GM03348 (cell line): ENCODE results near the gene RSPH1.

Experiments
- DNase-seq: peaks from one replicate; pipeline ENCODE4 v3.0.0; 2012; ENCODE audit warnings: low spot score

The RSPH1 gene

DNA sequence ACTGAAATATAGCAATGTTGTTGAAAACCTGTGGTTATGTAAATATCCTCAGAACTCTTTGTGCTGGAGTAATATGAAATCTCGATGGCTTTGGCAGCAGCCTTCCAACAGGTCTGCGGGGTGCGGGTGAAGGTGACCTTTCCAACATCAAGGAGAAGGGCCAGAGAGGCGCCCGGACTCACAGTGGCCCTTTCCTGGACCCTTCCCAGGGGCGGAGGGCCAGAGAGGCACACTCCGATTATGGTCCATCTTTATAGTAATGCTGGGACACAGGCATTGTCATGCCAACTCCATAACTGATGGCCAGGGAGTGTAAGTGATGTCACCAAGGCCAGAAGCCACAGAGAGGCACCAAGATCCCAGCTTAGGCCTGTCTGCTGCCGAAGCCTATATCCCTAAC, 35.7 kb upstream of the RSPH1 start:
- DNase-seq: no peak

DNA sequence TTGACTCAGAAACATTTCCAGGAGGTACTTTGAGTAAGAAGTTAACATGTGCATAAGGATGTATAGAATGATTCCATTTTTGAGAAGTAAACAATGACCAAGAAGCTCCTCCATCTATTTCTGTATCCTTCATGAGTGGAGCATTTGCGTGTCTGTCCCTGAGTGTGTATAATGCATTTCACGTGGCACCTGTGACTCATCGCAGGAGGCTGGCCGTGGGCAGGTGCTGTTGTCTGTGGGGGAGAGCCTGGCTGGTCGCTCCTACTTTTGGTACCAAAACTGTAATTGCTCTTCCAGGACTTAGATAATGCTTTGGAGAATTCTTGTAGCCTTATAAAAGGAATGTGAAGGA, 34.1 kb upstream of the RSPH1 start:
- DNase-seq: no peak

DNA sequence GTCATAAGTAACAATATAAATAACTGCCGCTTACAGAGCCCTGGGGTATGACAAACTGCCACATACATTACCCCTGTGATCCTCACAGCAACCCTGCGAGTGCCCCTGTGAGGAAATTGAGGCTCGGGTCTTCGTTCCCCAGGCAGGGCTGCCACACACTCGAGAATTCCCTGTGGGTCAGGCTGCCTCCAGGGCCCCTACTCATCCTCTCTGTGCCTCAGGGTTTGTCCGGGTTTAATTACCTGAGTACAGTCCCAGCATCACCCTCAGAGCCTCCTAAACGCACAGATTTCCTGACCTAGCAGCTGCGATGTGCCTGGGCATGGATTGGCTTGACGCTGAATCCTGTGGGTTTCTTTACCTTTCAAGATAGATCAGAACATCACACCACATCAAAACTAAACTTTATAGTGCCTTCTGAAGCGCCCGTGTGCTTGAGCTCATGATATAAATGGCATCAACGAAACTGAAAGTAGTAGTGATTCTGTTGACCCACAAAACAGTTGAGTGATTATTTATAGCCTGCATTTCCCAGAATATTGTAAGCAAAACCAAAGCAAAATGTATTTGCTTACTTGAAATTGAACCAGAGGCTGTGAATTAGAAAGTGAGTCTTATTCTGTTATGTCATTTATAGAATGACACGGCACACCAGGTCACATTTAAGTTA, 31.6 kb upstream of the RSPH1 start:
- no peak for DNase-seq

DNA sequence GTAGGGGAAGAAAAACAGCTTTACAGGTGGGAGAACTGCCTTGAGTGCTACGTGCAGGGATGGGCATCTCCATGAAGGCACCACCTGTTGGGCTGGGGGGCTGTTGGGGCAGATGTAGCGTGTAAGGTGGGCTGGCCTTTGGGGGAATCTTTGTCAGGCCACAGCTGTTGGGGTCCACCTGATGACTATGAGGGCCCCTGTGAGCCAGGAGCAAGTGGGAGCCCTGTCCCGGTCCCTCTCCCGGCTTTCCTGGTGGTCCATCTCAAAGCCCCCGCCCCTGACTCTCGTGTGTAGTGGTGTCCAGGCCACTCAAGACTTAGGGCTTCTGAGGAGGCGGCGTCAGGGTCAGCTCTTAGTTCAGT, 31.1 kb upstream of the RSPH1 start:
- no peak for DNase-seq

DNA sequence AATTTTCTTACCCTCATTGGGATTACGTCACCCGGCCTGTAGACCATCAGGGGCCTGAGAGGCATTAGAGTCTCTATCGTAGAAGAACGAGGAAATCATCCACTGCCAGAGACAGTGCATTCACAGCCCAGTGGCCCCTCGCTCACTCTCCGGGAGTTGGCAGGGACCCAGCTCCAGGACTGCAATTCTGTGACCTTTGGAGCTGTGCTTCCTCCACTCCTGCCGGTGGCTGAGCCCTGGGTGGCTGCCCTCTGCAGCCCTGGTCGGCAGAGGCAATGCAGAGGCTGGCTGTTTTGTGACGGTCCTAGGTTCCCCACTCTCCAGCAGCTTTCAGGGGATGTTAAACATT, 30.3 kb upstream of the RSPH1 start:
- no peak for DNase-seq

DNA sequence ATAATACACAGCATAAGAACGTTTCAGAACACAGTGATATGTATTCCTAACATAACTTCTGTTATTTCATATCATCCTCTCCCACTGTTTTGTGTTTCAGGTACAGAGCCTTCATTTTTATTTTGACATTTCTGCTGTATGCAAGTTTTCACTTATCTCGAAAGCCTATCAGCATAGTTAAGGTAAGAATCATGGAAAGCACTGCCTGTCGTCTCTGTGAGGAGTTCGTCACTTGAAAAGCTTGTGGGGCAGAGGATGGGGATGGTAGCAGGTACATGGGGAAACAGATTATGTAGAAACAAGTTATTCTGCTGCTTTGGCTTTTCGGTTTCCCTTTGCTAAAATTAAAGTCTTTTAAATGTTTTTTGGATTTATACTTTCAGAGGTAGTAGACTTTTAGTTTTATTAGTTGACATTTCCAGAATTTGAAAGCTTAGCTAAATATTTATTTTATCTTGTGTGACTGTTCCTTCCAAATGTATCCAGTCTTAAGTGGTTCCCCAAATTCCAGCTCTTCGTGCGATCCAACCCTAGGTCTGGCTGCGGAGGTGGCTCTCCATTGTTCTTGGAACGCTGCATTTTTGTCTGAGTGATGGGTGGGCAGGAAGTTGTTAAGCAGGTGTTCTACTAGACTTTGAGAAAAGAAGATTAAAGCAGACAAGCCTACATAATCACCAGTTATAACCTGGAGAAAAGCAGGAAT, 29.8 kb upstream of the RSPH1 start:
- DNase-seq: no peak

DNA sequence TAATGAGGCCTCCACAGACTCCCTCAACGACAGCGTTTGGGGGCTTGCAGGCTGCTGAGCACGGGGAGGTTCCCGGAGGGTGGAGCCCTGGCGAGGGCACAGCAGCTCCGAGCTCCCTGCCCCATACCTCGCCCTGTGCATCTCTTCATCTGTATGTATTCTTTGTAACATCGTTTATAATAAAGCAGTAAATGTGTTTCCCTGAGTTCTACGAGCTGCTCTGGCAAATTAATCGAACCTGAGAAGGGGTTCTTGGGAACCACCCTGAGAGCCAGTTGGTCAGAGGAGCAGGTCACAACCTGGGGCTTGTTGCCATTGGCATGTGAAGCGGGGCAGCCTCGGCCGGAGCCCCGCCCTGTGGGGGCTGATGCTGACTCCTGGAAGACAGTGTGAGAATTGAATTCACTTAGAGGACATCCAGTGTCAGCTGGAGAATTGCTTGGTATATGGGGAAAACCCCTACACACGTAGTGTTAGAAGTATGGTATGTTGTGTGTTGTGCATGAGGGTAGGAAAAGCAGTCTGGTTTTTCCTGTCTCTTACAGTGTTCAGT, 29.1 kb upstream of the RSPH1 start:
- DNase-seq: no peak

DNA sequence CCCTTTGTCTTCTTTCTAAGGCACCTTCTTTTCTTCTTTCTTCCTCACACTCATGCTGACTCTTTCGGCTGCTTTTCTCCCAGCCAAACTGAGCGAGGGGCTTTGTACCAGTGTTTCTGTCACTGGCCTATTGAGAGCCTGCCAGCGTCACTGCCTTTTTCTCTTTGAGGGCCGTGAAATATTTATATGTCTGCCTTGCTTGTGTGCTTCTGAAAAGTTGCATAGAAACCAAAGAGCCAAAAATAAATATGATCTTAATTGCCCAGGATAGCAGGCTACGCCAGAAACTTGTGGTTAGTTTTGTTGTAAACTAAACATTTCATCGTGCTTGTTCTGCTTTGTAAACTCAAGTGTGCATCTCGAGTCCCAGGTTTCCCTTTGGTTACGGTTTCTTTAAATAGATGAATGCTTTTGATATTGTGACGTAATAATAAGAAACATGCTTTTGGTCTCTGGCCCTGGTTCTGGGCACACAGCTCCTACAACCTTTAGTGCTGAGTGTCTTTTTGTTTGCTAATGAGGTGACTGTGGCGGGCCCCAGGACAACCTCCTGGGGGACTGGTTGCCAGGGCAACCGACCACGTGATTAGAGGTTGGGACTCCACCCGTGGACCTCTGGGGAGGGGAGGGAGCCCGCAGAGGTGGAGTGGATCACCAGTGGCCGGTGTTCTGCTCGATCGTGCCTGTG, 28.5 kb upstream of the RSPH1 start:
- DNase-seq: no peak

DNA sequence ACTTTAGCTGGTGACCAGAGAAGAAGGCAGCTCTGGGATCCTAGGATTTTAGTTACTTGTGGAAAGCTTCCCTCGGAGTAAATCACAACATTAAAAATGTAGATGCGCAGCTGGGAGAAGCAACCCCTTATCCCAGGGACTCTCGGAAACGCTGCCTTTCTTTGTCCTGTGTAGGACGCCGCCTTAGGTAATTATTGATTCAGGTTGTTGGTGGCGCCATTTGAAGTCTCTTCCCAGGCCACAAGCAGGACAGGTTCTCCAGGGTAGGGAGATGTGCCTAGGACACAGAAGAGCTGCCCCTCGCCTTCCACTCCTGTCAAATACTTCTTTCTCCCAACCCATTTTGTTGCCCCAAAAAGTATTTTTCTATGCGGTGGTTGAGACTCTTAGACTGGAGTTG, 27.9 kb upstream of the RSPH1 start:
- no peak for DNase-seq

DNA sequence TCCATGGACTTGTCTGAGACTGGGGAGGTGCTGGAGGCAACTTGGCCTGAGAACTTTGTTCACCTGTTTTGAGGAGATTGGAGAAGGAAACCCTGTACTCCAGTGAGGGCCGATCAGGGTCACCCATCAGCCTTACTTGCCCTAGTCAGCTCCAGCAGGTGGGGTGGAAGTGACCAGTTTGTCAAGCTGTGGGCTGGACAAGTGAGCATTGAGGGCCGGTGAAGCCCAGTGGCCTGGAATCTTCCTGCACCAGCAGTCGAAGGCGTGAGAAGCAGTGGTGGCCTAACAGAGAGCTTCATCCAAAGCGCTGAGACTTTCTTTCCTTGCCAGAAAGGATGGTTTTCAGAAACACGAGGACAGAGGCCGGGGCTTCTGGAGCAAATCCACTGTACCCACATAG, 27.2 kb upstream of the RSPH1 start:
- DNase-seq: no peak

DNA sequence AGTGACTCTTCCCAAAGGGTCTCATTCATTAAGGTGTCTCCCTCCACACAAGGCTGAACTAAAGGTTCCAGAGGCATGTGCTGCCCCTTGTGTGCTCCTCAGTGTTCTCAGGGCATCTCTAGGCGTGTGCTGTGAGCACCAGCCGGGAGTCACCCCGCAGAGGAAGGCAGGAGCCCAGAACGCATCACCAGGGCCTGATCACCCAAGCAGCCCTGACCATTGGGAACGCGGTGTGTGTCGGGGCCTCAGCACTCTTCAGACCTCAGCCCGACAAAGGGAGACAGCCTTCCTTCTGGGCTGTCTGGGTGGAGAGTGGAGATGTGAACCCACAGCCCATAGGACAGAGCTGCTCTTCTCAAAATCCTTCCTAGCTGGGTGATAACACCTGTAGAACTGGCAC, 26.7 kb upstream of the RSPH1 start:
- DNase-seq: no peak

DNA sequence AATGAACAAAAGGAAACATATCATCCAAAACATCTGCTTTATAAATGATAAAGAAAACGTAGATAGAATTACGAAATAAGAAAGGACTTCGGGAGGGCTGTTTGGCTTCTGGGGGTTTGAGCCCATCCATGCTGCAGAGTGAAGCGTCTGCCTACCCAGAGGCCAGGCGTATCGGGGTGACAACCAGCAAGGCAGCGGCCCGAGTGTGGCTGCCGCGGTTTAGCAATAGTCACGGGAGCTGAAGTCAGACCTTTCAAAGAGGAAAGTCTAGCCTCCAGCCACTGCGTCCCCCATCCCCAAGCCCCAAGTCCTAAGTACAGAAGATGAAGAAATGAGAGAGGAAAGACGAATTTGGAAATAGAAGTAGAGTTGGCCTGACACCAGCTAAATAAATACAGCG, 26.2 kb upstream of the RSPH1 start:
- DNase-seq: no peak

DNA sequence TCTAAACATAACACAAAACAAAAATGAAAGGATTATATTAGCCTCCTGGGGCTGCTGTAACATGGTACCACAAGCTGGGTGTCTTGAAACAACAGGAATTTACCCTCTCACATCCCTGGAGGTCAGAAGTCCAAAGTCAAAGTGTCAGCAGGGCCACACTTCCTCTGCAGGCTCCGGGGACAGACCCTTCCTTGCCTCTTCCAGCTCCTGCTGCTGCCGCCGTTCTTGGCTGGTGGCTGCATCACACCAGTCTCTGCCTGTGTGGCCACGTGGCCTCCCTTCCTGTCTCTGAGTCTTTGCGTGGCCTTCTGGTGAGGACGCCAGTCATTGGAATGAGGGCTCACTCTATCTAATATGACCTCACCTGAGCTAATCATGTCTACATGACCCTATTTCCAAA, 25.8 kb upstream of the RSPH1 start:
- DNase-seq: no peak

DNA sequence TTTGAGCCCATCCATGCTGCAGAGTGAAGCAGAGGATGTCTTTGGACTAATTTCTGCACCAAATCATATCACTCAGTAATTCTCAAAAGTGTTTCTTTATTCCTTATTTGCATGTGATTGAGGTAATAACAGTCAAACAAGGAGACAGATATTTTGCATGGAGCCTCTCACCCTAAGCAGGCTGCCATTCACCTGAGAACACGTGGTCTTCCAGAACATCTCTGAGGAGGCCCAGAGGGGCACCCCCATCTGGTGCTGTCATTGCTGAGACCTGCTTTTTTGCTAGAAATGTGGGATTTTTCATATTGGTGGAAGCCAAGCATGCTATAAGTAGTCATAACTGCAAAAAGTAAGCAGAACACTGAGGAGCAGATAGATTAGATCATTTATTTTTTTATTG, 25.4 kb upstream of the RSPH1 start:
- no peak for DNase-seq

DNA sequence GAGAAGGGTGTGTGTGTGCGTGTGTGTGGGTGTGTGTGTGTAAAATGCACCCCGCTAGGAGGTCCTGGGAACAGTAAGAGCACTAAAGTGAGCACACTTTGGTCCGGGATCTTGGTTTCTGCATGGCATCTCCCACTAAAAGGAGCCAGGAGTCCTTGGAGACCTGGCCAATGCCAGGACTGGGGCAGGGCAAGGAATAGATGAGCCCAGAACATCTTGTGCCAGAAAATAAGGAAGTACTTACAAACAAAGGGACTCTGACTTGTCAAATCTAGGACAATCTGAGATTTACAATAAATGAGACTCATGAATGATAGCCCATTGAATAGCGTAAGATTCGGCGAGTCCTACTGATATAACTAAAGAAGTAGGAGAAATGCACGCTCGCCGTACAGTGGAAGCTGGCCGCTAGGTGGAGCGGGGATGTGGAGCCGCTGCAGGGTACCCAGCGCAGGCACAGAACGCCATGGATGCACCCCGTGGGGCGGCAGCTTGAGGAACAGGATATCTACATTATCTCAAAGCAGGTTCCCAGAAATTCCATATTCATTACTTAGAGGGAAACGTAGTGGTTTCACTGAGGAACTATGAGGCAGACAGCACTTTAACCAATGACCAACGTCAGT, 24.7 kb upstream of the RSPH1 start:
- no peak for DNase-seq

DNA sequence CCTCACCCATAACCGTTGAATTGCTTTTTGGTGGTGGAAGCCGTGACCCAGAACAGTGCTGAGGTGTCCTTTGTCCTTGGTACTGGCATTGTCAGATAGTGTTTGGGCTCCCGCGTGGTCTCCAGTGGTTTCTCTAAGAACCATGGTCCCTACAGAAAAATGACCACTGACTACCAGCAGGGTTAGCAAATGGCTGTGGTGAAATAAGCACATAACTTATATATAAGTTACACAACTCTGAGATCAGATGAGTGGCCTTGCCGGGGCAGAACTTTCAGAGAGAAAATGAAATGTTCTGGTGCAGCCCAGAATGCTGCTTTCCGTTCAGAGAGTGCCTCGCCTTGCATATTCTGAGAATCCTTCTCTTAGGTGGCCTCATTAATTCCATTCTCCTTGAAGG, 22.6 kb upstream of the RSPH1 start:
- no peak for DNase-seq

DNA sequence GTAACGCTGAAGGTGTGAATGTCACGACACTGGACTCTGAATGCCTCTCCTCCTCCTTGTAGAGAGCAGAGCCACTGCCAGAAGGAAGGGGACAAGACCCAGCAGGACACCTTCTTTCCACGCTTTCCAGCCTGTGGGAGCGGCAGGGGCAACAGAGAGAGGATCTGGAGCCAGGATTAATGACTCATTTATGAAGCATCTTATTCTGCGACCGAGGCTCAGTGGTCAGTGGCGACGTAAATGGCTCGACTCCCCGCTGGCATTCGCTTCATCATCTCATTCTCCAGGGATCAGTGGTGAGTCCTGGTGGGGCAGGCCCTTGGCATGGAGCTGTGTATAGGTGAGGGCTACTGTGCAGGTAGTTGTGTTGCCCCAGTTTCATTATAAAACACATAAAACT, 22.2 kb upstream of the RSPH1 start:
- DNase-seq: no peak

DNA sequence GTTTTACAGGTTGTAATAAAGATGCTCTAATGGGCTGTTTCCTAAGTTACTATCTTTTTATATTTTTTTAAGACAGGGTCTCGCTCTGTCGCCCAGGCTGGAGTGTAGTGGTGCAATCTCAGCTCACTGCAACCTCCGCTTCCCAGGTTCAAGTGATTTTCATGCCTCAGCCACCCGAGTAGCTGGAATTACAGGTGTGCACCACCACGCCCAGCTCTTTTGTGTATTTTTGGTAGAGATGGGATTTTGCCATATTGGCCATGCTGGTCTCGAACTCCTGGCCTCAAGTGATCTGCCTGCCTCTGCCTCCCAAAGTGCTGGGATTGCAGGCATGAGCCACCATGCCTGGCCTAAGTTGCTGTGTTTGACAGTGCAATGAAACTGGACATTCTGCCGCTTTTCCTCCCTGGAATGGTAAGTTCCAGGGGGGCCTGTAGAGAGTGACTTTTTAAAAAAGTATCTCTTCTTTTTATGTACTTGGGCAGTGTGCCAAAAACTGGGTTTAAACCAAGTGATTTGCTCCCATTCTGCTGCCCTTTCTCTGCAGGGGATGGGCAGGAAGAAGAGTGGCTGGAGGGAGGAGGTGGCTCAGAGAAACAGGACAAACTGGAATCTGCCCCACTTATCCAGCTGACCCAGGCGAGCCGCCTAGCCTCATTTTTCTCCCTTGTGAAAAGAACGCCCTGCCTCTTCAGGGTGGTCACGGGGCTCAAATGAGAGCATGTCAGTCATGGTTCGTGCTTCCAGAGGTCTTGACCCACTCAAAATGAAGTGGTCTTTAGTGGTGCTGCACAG, 19.9 kb upstream of the RSPH1 start:
- DNase-seq: no peak

DNA sequence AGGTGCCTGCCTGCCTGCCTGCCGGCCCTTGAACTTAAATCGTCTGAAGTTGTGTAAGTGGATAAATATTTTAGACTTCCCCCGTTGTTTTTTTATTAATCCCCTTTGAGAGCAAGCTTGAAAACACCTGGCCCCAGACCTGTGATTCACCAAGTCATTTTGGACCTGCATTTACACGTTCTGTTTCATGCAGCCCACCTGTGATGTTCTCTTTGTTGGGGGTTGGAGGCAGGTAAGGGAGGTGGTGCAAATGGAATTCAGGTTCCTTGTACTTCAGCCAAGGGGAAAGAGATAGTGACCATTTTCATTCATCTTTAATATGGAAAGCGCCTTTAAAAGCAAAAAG, 18.8 kb upstream of the RSPH1 start:
- no peak for DNase-seq

DNA sequence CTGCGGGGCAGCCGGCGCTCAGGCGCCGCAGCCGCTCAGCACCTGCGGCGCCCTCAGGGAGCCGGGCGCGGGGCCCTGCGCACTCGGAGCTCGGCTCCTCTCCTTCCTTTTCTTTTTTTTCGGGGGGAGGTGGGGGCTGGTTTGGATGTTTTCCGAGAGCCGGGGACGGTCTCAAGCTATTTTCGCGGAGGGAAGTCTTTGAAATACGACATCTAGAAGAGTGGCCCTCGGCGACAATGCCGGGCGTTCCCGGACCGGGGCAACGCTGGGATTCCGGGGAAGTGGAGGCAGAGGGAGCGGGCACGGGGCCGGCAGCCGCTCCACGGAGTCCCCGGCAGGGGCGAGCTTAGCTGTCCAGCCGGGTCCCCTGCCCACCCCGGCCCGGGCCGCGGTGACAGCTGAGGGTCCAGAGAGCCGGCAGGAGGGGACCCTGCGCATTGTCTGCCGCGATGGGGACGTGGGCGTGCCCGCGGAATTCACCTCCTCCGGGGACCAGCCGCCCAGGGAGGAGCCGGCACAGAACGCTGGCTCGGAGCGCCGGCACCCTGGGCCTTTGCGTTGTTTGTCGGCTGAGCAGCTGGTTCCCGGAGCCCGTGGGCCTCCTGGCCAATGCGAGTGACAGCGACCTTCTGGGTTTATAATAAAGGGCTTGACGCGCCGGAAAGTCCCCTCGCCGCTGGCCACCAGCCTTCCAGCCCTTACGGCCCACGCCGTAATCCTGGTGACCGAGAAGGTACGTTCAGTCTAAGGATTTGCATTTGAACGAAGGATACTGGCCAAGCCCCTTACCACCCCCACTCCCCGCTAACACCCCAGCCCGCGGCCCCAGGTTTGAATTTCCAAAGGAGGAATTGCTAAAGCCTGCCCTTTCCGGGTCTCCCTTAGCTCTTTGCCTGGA, 18.2 kb upstream of the RSPH1 start:
- peak; percentile 35 for DNase-seq
